ENCODE results near the gene EPB41L2.

Gene EPB41L2

DNA sequence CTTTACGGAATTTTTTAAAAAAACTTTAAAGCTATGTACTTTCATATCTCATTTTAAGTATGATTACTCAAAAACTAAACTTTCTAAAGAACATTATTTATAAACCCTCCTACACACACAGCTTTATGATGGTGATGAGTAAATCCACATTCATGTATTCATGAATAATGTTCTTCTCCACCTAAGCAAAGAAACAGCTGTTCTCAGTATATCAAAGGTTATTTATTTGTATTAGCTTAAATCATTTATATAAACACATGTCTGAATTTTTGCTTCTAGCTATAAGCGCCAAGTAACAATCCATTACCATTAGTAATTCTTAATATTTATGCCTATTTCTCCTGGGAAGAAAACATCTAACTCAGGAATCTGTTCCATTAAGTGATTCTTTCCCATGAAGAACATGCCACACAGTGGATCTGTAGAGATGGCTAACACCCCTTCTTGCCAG is 172.5 kb downstream of the EPB41L2 start:
- H3K9ac ChIP-seq: no peak overlapping the region
- no peaks in the 10 kb centered on the region for H3K36me3 ChIP-seq (ENCODE audit: insufficient read depth)
- TF ChIP-seq, protein P1, sequence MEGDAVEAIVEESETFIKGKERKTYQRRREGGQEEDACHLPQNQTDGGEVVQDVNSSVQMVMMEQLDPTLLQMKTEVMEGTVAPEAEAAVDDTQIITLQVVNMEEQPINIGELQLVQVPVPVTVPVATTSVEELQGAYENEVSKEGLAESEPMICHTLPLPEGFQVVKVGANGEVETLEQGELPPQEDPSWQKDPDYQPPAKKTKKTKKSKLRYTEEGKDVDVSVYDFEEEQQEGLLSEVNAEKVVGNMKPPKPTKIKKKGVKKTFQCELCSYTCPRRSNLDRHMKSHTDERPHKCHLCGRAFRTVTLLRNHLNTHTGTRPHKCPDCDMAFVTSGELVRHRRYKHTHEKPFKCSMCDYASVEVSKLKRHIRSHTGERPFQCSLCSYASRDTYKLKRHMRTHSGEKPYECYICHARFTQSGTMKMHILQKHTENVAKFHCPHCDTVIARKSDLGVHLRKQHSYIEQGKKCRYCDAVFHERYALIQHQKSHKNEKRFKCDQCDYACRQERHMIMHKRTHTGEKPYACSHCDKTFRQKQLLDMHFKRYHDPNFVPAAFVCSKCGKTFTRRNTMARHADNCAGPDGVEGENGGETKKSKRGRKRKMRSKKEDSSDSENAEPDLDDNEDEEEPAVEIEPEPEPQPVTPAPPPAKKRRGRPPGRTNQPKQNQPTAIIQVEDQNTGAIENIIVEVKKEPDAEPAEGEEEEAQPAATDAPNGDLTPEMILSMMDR (conservative IDR thresholded peaks at IDR 0.05; ENCODE audit: low read depth, low read length): no peak
- H2AFZ ChIP-seq (ENCODE audit: low read depth): no peak overlapping the region
- H4K20me1 ChIP-seq (ENCODE audit: insufficient read depth): no peaks in the 10 kb centered on the region
- no peaks in the 10 kb centered on the region for H3K79me2 ChIP-seq (ENCODE audit: insufficient read depth, low read depth)
- no peak overlapping the region for H3K4me3 ChIP-seq (IDR thresholded peaks at IDR 0.05; ENCODE audit: insufficient read depth, low read depth, low read length)
- H3K4me1 ChIP-seq (ENCODE audit: low read depth, poor library complexity, severe bottlenecking): no peaks in the 10 kb centered on the region
- no peak overlapping the region for H3K27ac ChIP-seq
- H3K4me2 ChIP-seq: no peak overlapping the region
- no peaks in the 10 kb centered on the region for H3K27me3 ChIP-seq (ENCODE audit: insufficient read depth, low read depth)

DNA sequence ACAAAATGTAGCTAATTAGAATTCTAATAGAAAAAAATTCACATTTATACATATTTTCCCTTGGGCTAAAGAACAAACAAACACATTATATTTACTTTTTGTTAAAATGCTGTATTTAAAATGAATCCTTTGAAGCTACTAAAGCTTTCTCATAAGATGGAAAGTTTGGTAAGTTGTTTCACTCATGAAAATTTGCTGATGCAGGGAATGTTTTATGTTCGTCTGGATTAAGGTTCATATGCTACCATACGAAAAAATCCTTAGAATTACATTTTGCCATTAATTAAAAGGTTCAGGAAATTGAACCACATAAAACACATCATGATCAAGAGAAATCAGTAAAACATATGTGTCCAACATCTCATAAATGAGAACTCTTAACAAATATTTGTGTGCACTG is 173.6 kb downstream of the EPB41L2 start:
- Histone ChIP-seq H3K9ac (no peak overlapping the region), H4K20me1 (ENCODE audit: insufficient read depth) (no peaks in the 10 kb centered on the region), H3K4me1 (ENCODE audit: low read depth, poor library complexity, severe bottlenecking) (no peaks in the 10 kb centered on the region), H3K4me3 (IDR thresholded peaks at IDR 0.05; ENCODE audit: insufficient read depth, low read depth, low read length) (no peak overlapping the region), H3K27ac (no peak overlapping the region; the same call in 1 of the 2 replicates), H3K27me3 (ENCODE audit: insufficient read depth, low read depth) (no peaks in the 10 kb centered on the region), H3K36me3 (ENCODE audit: insufficient read depth) (no peaks in the 10 kb centered on the region), H3K4me2 (no peak overlapping the region), H2AFZ (ENCODE audit: low read depth) (no peak overlapping the region), H3K79me2 (ENCODE audit: insufficient read depth, low read depth) (no peaks in the 10 kb centered on the region)
- TF ChIP-seq, protein P1 (conservative IDR thresholded peaks at IDR 0.05; ENCODE audit: low read depth, low read length): no peak

DNA sequence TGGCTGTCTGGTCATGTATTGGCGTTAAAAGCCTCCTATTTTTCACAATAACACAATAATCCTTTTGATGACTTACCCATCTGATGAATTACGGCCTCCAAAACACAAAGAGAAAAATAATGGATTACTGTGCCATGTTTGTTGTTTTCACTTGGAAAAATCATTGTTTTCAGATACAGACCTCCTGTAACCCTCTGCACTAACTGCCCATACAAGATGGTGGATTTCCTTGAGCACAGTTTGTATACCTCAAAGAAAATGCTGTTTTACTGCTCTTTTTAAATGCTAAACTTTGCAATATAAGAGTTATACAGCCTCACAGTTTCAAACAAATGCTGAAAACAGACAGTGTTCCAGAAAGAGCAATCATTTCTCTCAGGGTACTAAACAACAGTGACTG is 174.8 kb downstream of the EPB41L2 start:
- Histone ChIP-seq H3K4me3 (IDR thresholded peaks at IDR 0.05; ENCODE audit: insufficient read depth, low read depth, low read length) (no peak overlapping the region), H3K36me3 (ENCODE audit: insufficient read depth) (no peaks in the 10 kb centered on the region), H3K4me2 (no peak overlapping the region), H3K4me1 (ENCODE audit: low read depth, poor library complexity, severe bottlenecking) (peaks cover 9% of the 10 kb centered on the region), H3K27ac (no peak overlapping the region), H3K9ac (no peak overlapping the region), H4K20me1 (ENCODE audit: insufficient read depth) (no peaks in the 10 kb centered on the region), H3K27me3 (ENCODE audit: insufficient read depth, low read depth) (no peaks in the 10 kb centered on the region), H2AFZ (ENCODE audit: low read depth) (no peak overlapping the region), H3K79me2 (ENCODE audit: insufficient read depth, low read depth) (no peaks in the 10 kb centered on the region)
- TF ChIP-seq, protein P1 (conservative IDR thresholded peaks at IDR 0.05; ENCODE audit: low read depth, low read length): no peak

DNA sequence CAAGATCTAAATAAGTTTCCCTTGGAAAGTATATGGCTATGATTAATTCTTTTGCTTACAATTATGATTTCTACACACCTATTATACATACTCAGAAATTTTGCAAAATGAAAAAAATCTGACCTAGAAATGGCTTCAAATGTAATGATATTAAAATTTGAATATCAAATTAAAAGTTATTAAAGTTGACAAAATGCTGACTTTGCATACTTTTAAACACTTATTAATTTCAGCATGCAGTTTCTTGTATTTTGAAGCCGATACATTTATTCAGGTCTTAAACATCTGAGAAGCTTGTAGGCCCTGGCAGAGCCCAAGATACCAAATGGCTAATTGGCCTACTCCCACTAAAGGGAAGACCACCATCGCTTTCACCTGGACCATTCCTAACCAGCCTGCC is 176.1 kb downstream of the EPB41L2 start:
- no peaks in the 10 kb centered on the region for H3K27me3 ChIP-seq (ENCODE audit: insufficient read depth, low read depth)
- H3K4me1 ChIP-seq (ENCODE audit: low read depth, poor library complexity, severe bottlenecking): peaks cover 11% of the 10 kb centered on the region
- H2AFZ ChIP-seq (ENCODE audit: low read depth): no peak overlapping the region
- no peaks in the 10 kb centered on the region for H3K36me3 ChIP-seq (ENCODE audit: insufficient read depth)
- no peaks in the 10 kb centered on the region for H4K20me1 ChIP-seq (ENCODE audit: insufficient read depth)
- no peak overlapping the region for H3K4me2 ChIP-seq
- H3K4me3 ChIP-seq (IDR thresholded peaks at IDR 0.05; ENCODE audit: insufficient read depth, low read depth, low read length): no peak overlapping the region
- no peak overlapping the region for H3K27ac ChIP-seq
- no peaks in the 10 kb centered on the region for H3K79me2 ChIP-seq (ENCODE audit: insufficient read depth, low read depth)
- no peak overlapping the region for H3K9ac ChIP-seq
- TF ChIP-seq, protein P1 (conservative IDR thresholded peaks at IDR 0.05; ENCODE audit: low read depth, low read length): no peak

All from KMS-11 (cell line).